Calu3 (cell line): ENCODE results near the gene MCUB. TPM values are rescaled to one million over a fixed set of nuclear protein-coding genes. Genes with fewer than 3 reads are reported as not detected.

Experiments
- BruUV-seq: library from RNA; stranded (reverse); fragments of 400-500 nt; replicated peaks from 2 replicates; lab custom pipeline; 2021; lab: Mats Ljungman, UMichigan
- CTCF ChIA-PET: fragments of 300-600 bp; sonication (Branson Sonifier 250); formaldehyde crosslinking; loops from one replicate; lab custom pipeline; 2022; ENCODE audit warnings: antibody characterized with exemption; lab: Charles Lee
- DNase-seq: peaks from one replicate; pipeline ENCODE4 v3.0.0; 2022
- H3K27ac Mint-ChIP-seq: one replicate; pipeline ENCODE4 v1.8.0; 2022; ENCODE audit warnings: mixed read lengths; ENCODE audit not compliant: unreplicated experiment
- H3K27me3 Mint-ChIP-seq: one replicate; pipeline ENCODE4 v1.8.0; 2022; ENCODE audit warnings: mixed read lengths; ENCODE audit not compliant: unreplicated experiment
- H3K36me3 Mint-ChIP-seq: one replicate; pipeline ENCODE4 v1.8.0; 2022; ENCODE audit warnings: mild to moderate bottlenecking, moderate library complexity, mixed read lengths; ENCODE audit not compliant: insufficient read depth, unreplicated experiment
- H3K4me1 Mint-ChIP-seq: one replicate; pipeline ENCODE4 v1.8.0; 2022; ENCODE audit warnings: mild to moderate bottlenecking, low read depth, mixed read lengths; ENCODE audit not compliant: unreplicated experiment
- H3K4me3 Mint-ChIP-seq: one replicate; pipeline ENCODE4 v1.8.0; 2022; ENCODE audit warnings: mild to moderate bottlenecking, low read depth, moderate library complexity, mixed read lengths; ENCODE audit not compliant: unreplicated experiment
- H3K9me3 Mint-ChIP-seq: one replicate; pipeline ENCODE4 v1.8.0; 2022; ENCODE audit warnings: low read depth, mixed read lengths; ENCODE audit not compliant: unreplicated experiment
- intact Hi-C: fragments of 100-400 bp; cut with micrococcal nuclease; formaldehyde crosslinking; loops from one replicate; pipeline ENCODE4 v1.10.0; 2022; ENCODE audit not compliant: unreplicated experiment
- total RNA-seq: library from RNA; stranded (reverse); gene quantifications from 2 replicates; pipeline ENCODE4 v1.2.3, GENCODE V29; 2022
- TF ChIP-seq, protein P1 (sequence below): fragments of 200-600 bp; IDR thresholded peaks from one replicate; pipeline ENCODE4 v1.8.0; 2022; ENCODE audit warnings: antibody characterized with exemption; ENCODE audit not compliant: unreplicated experiment

MCUB gene
- total RNA-seq, 1 experiment from 2014 or later, result 11.8 TPM

DNA sequence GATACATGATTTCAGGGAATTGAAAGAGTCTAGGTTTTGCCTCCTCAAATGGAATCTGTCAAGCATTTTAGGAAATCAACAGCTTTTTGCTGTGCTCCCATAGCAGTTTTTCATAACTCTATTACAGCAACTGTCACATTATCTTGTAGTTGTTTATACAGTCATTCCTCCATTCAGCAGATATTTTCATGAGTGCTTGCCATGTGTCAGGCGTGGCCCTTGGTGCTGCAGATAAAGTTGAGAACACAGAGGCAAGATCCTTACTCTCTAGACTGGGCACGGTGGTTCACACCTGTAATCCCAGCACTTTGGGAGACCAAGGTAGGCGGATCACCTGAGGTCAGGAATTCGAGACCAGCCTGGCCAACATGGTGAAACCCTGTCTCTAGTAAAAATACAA, 67.3 kb downstream of the MCUB start:
- intact Hi-C loops, result no loop called here
- Mint-ChIP-seq H3K4me3 (no peak overlapping the region), H3K4me1 (no peaks in the 10 kb centered on the region), H3K36me3 (no peaks in the 10 kb centered on the region), H3K27me3 (no peaks in the 10 kb centered on the region), H3K27ac (no peak overlapping the region), H3K9me3 (no peaks in the 10 kb centered on the region)
- no TSS peak for BruUV-seq
- DNase-seq, result no peak
- TF ChIP-seq, protein P1, sequence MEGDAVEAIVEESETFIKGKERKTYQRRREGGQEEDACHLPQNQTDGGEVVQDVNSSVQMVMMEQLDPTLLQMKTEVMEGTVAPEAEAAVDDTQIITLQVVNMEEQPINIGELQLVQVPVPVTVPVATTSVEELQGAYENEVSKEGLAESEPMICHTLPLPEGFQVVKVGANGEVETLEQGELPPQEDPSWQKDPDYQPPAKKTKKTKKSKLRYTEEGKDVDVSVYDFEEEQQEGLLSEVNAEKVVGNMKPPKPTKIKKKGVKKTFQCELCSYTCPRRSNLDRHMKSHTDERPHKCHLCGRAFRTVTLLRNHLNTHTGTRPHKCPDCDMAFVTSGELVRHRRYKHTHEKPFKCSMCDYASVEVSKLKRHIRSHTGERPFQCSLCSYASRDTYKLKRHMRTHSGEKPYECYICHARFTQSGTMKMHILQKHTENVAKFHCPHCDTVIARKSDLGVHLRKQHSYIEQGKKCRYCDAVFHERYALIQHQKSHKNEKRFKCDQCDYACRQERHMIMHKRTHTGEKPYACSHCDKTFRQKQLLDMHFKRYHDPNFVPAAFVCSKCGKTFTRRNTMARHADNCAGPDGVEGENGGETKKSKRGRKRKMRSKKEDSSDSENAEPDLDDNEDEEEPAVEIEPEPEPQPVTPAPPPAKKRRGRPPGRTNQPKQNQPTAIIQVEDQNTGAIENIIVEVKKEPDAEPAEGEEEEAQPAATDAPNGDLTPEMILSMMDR, result no peak
- CTCF ChIA-PET, result no interaction called here

DNA sequence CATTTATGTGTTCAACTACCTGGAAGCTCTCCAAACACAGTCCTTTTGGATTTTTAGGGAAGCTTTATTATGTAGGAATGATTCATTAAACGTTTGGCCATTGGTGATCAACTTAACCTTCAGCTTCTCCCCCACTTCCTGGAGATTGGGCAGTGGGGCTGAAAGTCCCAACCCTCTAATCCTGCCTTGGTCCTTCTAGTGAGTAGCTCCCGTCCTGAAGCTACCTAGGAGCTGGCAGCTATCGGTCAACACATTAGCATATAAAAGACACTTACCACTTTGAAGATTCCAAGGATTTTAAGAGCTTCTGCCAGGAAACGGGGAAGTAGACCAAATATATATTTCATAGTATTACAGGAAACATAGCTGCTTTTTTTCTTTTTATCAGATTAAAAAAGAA, 69.7 kb downstream of the MCUB start:
- H3K36me3 Mint-ChIP-seq, result no peaks in the 10 kb centered on the region
- H3K4me1 Mint-ChIP-seq, result no peaks in the 10 kb centered on the region
- H3K9me3 Mint-ChIP-seq, result no peaks in the 10 kb centered on the region
- DNase-seq, result no peak
- intact Hi-C loops, result no loop called here
- no peak overlapping the region for H3K4me3 Mint-ChIP-seq
- BruUV-seq, result no TSS peak
- CTCF ChIA-PET, result interaction anchor here (0.6 kb wide), 1 partner anchor 389 kb away, joined by 4 read pairs; no protein-coding TSS in a partner anchor
- TF ChIP-seq, protein P1, result no peak
- no peaks in the 10 kb centered on the region for H3K27me3 Mint-ChIP-seq
- no peak overlapping the region for H3K27ac Mint-ChIP-seq

DNA sequence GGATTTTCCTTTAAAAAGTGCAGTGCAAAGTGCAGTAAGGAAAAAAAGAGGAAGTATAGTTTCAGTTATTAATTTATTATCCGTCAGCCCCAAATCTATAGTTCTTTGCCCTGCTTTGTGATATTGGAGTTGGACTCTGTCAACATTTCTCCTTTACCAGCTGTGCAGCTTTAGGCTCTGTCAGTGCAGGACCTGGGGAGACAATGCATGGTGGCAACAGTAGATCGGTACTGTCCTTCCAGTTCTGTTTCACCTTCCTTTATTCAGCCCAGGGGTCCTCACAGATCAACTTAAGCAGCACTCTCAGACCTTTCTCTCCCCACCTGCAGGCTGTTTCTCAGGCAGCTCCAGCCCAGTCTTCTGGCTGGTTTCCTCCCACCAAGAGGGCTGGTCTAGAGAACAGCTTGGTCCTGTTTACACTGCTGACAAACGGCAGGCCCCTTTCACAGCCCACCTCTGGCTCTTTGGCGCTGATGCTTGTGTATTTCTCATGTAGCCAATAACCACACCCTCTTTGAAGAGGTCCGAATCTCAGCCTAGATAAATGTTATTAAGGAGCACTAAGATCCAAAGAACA, 71.6 kb downstream of the MCUB start:
- Mint-ChIP-seq H3K36me3 (no peaks in the 10 kb centered on the region), H3K27ac (no peak overlapping the region), H3K9me3 (peaks cover 2% of the 10 kb centered on the region), H3K4me1 (no peaks in the 10 kb centered on the region), H3K4me3 (no peak overlapping the region), H3K27me3 (no peaks in the 10 kb centered on the region)
- intact Hi-C loops, result no loop called here
- TF ChIP-seq, protein P1, result no peak
- CTCF ChIA-PET, result no interaction called here
- no peak for DNase-seq
- BruUV-seq, result no TSS peak

DNA sequence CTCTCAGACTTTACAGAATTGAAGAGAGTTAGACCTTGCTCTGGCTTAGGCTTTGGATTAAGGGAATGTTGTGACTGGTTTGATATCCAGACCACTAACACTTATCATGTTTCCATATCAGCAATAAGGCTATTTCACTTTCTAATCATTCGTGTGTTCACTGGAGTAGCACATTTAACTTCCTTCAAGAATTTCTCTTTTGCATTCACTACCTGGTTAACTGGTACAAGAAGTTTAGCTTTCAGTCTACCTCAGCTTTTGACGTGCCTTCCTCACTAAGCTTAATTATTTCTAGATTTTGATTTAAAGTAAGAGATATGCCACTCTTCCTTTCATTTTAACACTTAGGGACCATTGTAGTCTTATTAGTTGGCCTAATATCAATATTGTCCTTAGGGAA, 80.6 kb downstream of the MCUB start:
- no peak for DNase-seq

More for the DNA sequence above, 80.6 kb downstream of the MCUB start:
- CTCF ChIA-PET, result no interaction called here
- H3K27me3 Mint-ChIP-seq, result no peaks in the 10 kb centered on the region
- no peaks in the 10 kb centered on the region for H3K4me1 Mint-ChIP-seq
- intact Hi-C loops, result no loop called here
- H3K4me3 Mint-ChIP-seq, result no peak overlapping the region
- peaks cover 2% of the 10 kb centered on the region for H3K9me3 Mint-ChIP-seq
- TF ChIP-seq, protein P1, result no peak
- no peak overlapping the region for H3K27ac Mint-ChIP-seq
- H3K36me3 Mint-ChIP-seq, result no peaks in the 10 kb centered on the region
- BruUV-seq, result no TSS peak
